ENCODE data around the gene BORCS5.
A peak's percentile ranks its signal among the peaks of the same experiment; 100 is the strongest.

BORCS5 gene

DNA sequence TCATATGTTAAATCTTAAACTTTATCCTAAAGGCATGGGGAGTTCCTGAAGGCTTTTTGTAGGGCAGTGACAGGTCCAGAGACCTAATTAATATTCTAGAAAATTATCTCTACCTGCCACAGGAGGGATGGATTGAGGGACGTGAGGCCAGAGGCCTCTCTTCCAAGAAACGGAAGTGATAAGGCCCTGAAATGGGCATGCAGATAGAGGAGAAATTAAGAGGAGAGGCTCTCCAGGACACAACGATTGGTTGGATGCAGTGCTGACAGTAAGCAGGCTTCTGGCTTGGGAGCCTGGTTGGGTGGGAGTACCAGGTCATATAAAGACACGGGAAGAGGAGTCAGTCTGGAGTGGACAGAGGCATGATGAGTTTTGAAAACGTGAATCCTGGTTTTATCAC, 3.1 kb upstream of the BORCS5 start:
- FAIRE-seq = no peak

DNA sequence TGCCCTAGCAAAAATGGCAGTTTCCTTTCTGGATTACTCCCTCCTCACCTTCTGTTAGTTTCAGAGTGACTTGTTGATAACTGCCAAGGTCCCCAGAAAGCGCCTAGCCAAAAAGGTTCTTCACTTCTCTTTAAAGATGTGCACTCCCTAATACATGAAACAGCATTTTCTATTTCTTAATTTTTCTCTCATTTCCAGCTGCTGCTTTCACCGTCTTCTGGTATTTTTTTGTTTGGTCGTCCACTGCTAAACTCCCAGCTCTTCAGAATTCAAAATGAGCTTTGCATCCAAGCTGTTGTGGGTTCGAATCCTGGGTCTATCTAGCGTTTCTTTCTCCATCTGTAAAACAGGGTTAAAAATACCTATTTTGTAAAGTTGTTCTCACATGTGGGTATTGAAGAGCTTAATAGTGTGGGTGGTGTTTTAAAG, 397 bp upstream of the BORCS5 start:
- no peak for FAIRE-seq

DNA sequence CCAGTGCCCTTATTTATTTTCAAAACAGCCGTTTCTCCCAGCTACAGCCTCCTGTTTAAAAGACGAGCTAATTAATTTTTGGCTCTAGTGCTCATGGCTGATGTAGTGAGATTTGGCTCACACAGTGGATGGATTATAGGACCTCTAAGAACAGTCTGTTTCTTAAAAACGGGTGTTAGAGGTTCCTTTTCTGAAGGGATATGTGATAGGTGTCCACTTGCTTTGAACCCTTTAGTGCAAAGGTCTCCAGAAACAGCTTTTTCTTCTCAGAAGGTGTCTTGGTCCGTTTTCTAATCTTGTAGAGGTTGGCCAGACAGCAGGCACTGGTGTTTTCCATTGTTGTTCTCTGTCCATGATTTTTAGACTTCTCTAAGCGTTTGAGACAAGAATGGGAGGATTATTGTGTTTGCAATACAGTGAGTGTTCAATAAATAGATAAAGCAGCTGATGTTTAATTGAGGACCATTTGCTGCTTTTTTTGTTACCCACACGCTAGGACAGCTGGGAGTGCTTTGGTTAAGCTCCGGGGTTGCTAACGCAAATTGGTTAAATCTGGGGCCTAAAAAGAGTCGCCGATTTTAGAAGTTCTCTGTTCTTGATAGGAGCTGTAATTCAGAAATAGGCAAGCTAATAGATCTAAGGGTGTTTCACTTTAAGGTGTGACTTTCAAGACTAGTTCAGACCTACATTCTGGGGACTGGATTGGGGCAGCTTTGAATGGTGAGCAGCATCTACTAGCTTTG, 1.0 kb downstream of the BORCS5 start:
- FAIRE-seq = no peak

DNA sequence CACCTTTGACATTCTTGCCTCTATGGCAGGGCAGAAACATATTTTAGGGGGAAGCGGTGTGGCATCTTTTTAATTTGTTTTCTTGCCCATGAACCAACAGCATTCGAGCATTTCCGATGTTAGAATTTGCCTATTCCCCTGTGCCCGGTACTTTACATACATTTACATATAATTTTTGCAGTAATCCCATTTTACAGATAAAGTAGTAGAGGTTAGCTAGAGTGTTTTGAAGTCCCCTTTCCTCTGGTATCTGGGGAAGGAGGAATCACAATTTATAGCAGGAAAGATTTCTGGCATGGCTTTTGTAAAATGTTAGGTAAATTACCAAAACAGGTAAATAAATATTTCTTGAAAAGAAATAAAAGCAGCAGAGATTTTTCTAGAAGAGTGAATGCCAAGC, 1.6 kb downstream of the BORCS5 start:
- no peak for FAIRE-seq

DNA sequence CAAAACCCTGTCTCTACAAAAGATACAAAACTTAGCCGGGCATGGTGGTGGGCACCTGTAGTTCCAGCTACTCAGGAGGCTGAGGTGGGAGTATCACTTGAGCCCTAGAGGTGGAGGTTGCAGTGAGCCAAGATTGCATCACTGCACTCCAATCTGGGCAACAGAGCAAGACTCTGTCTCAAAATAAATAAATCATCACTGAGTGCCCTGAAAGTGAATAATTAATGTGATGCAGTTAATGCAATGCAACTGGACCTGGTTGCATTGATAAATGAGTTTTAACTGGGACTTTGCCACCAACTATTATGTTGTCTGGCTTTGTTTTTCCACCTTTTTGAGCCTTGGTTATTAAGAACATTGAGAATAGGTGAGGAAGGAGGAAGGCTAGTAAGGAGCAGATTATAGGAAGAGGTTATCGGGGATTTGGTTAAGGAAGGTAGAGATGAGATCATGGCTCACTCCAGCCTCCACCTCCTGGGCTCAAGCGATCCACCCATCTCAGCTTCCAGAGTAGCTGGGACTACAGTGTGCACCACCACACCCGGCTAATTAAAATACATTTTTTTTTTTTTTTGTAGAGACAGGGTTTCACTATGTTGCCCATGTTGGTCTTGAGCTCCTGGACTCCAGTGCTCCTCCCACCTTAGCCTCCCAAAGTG, 8.0 kb downstream of the BORCS5 start:
- FAIRE-seq = no peak

DNA sequence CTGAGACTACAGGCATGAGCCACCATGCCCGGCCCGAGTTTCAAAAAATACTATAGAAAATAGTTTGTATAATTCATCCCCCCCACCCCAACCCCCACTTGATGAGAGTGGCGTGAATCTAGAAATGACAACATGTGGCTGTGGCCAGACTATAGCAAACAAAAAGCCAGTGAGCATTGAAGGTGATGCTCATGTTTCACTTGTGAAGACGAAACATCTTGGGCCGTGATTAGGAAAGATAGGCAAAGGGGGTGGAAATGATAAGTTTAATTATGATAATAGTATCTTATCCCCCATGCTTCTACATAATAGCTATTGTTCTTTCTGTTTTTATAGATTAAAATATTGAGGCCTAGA, 8.5 kb downstream of the BORCS5 start:
- FAIRE-seq = no peak

DNA sequence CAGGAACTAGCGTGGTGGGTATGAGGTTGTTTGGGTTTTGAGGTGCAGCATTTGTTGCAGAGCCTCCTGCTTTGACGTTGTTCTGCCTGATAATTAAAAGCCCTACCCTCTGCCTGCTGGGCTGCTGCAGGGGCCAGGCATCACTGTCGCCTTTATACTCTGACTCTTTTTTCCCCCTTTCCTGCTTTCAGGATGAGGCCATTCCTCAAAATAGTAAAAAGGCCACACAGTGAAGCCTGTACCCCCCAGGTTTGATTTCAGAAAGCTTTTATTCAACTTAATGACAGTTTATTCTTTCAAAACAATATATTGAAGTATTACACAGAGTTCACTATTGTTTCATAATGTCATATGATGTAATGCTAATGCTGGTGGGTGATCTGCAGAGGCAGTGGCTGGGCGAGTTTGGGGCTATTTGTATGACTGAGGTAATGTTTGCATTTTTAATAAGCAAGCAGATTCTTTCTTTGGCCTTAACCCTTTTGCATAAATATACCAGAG, 9.1 kb downstream of the BORCS5 start:
- FAIRE-seq = no peak

DNA sequence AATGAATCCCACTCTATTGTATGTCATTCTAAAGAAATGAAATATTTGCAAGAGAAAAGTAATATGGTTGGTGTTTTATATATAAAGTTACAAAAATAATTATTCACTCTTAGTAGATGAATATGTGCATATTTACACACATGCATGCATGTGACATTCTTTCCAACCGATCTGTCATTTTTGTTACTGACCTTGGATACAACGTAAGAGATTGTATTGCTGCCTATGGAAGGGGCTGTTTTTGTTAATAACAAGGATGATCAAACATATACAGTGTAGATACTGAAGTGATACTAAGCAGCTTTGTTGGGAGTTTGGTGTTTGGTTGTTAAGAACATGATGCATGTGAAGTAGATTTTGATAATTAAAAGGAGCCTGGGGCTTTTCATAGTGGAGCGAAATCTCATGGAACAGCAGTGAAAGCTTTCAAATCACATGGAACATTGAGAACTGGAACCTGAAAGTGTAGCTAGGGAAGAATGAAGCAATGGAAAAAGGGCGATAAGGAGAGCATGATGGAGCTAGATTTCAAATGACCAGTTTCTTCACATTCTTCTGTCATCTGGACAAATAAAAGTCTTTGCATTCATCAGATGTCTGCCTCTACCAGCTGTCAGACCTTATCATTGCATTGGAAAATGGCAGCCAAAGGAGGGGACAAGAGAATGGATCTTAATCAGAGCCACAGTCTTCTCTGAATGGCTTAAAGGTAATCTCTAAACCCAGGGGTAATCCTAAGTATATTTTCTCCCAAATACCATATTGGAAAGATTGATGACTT, 10.0 kb downstream of the BORCS5 start:
- FAIRE-seq = no peak

DNA sequence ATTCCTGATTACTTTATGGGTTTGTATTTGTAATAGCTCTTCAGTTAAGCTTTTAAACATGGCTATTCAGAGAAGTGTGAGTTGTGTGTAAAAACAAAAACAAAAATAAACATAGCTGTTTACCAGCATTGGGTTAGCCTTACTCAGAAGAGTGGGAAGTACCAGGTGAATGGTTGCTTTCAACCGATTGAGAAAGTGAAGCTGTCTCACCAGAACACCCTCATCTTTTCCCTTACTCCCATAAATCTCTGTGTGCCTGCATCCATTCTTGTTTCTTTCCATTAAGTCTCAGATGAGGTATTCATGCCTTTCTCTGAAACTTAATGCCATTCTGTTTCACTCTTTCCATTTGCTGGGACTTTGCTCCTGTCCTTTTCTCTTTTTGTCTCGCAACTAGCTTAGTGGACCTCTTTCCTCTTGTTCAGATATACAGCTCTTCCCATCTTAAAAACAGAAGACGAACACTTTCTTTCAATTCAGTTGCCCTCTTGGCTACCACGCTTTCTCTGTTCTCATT, 10.7 kb downstream of the BORCS5 start:
- no peak for FAIRE-seq

DNA sequence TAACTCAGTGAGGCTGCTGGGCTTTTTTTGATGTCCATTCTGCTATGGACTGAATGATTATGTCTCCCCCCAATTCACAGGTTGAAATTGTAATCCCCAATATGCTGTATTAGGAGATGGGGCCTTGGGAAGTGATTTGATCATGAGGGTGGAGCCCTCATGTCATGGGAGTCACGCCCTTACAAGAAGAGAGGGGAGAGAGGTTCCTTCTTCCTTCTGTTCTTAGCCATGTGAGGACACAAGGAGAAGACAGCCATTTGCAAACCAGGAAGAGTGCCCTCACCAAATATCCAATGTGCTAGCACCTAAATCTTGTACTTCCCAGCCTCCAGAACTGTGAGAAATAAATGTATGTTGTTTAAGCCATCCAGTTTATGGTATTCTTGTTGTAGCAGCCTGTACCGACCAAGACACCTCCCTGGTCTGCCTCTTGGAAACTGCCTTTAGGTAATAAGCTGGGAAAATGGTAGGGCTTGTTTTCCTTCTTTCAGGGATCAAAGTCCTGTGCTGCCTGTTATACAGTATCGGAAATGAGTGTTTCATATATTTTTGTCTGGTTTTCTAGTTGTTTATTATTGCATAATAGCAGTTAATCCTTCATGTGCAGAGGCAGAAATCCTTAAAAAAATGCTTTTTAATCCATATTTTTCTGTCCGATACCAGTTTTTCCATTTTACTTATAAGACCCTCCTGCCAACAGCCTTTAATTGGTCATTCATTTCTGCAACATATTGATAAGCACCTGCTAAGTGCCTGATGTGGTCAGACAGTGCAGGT, 16.3 kb downstream of the BORCS5 start:
- no peak for FAIRE-seq

DNA sequence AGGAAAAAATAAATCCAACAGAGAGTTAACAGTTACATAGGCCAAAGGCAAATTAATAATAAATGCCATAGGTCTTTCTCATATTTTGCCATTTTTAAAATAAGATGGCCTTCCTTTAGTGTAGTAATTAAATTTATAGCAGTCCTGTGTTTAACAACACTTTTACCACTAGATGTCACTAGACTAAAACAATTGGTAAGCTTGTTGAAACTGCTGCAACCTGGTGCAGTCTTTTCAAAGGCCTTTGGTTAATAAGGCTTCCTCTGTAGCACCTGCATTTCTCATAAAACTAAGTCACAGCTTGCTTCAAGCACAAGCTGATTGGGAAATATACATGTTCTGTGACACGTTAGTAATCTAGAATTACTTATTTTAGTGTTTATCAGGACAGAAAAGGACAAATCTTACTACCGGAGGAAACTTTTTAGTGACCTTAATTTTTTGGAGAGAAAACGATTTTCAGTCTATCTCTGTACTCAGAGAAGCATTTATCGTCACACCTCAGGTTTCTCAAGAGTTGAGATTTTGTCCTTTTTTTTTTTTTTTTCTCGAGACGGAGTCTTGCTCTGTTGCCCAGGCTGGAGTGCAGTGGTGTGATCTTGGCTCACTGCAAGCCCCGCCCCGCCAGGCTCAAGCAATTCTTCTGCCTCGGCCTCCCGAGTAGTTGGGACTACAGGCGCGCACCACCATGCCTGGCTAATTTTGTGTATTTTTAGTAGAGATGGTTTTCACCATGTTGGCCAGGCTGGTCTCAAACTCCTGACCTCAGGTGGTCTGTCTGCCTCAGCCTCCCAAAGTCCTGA, 20.0 kb downstream of the BORCS5 start:
- peak; percentile 93 for FAIRE-seq

DNA sequence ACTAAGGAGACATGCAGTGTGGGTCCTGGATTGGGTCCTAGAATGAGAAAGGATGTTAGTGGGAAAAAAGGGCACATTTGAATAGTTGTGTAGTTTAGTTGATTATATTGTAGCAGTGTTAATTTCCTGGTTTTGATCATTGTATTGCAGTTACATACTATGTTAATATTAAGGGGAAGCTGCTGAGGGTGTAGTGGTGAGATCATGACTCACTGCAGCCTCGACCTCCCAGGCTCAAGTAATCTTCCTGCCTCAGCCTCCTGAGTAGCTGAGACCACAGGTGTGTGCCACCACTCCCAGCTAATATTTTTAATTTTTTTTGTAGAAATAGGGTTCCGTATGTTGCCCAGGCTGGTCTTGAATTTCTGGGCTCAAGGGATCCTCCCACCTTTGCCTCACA, 21.7 kb downstream of the BORCS5 start:
- no peak for FAIRE-seq

DNA sequence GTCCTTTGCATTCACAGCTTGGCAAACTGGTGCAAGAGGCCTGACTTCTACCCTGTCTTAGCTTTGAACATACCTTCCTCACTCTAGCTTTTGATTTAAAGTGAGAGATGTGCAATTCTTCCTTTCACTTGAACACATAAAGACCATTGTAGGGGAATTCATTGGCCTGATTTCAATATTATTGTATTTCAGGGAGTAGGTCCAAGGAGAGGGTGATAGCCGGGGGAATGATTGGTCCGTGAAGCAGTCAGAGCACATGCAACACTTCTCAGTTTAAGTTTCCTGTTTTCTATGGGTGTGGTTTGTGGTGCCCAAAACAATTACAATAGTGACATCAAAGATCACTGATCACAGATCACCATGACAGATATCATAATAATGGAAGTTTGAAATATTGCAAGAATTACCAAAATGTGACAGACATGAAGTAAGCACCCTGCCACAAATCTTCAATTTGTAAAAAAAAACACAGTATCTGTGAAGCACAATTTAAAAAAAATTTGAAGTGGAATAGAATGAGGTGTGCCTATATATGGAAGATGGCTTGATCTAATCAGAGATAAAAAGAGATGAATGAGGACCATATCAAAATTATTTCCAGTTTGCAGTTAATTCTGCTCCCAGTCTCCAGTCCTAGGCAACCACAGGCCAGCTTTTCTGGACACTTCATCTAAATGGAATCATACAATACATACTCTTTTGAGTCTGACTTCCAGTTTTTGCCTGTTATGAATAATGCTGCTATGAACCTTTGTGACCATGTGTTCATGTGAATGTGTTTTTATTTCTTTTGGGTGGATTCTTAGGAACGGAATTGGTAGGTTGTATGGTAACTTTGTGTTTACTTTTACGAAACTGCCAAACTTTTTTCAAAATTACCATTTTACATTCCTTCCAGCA, 23.2 kb downstream of the BORCS5 start:
- no peak for FAIRE-seq

DNA sequence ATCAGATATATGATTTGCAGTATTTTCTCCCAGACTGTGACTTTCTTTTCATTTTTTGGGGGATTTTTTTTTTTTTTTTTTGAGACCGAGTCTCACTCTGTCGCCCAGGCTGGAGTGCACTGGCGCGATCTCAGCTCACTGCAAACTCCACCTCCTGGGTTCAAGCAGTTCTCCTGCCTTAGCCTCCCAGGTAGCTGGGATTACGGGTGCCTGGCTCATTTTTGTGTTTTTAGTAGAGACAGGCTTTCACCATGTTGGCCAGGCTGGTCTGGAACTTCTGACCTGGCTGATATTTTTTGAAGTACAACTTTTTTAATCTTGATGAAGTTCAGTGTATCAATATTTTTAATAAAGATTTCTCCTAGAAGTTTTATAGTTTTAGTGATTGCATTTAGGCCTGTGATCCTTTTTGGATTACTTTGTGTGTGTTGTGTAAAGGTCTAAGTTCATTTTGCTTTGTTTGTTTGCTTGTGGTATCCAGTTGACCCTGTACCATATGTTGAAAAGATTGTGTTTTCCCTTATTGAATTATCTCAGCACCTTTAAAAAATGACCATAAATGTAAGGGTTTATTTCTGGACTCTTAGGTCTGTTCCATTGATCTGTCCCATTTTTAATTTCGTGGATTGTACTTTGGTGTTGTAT, 24.2 kb downstream of the BORCS5 start:
- no peak for FAIRE-seq

DNA sequence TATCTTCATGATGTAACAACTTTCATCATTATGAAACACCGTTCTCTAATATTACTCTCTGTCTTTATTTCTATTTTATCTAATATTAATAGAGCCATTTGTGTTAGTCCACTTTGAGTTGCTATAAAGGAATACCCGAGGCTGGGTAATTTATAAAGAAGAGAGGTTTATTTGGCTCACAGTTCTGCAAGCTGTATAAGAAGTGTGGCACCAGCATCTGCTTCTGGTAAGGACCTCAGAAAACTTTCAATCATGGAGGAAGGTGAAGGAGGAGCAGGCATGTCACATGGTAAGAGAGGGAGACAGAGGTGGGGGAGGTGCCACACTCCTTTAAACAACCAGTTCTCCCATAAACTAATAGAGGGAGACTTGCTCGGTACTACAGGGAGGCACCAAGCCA, 25.1 kb downstream of the BORCS5 start:
- no peak for FAIRE-seq

DNA sequence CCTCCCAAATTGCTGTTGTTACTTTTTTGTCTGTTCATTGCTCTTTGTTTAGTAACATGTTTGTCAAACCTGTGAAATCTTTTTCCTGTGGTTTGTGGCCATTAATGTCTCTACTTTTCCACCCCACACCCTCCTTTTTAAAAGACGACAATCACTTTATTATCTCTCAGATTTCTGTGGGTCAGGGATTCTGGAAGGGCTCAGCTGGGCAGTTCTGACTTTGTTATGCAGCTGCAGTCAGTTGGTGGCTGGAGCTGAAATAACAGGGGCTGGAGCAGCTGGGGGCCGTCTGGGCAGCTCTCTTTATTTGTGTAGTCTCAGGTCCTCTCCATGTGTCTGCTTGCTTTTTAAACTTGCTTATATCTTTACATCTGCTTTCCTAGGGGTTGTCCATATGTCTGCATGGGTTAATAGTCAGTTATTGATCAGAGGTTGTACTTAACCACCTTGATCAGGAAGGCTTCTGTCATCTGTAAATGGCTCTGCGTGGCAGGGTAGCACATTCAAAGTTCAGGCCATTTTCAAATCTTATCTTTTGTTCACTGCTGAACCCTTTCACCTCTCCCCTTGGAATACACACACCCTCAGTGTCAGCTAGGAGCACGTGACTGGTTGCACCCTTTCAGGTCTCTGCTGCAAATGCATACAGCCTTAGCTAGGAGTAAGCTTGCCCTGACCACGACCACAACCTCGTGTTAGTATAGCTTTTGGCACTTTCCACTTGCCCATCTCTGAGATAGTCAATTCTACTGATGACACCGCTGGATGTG, 27.9 kb downstream of the BORCS5 start:
- no peak for FAIRE-seq

DNA sequence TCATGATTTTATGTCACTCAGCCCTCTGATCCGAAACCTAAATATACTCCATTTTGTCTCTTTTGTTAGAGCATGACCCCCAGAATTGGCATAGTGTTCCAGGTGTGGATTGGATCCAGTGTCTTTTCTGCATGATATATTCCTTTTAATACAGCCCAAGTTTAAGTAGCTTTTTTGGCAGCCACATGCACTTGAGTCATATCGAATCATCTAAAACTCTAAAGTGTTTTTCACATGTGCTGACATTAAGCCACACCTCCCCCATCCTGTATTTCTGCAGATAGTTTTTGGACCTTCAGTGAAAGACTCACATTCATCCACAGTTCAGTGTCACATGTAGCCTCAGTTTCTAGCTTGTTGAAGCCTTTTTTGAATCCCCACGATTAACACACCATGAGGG, 30.6 kb downstream of the BORCS5 start:
- FAIRE-seq = no peak

DNA sequence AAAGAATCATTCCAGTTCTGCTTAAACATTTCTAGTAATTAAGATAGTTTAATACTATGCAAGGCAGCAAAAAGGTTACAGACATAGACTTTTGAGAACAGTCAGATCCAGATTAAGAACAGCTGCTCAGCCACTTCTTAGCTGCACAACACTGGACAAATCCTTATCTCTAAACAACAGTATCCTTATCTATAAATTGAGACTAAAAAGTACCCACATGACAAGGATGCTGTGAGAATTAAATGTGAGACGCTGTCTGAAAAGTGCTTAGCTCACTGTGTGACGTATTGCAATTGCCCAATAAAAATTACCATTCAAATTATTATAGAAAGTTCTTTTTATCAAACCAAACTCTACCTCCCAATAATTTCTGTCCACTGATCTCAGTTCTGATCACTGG, 35.5 kb downstream of the BORCS5 start:
- FAIRE-seq = no peak

DNA sequence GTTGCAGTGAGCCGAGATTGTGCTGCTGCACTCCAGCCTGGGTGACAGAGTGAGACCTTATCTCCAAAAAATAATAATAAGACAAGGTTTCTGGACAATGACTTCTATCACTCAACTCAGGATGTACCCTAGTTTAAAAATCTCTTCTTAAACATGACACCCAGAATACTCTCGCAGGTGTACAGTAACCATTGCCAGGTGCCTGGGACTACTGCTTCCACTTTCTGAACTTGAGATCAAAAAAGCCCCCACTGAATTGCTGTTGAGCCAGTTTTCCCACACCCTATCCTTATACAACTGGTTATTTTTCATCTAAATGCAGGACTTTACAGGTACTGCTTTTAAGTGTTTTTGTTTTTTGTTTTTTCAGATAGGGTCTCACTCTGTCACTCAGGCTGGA, 36.3 kb downstream of the BORCS5 start:
- FAIRE-seq = no peak

Measured in endometrium (tissue), 2 donors.